AG04449 (cell line): ENCODE results near the gene BCKDHB.
"Not testable (repeated sequence)": the region's sequence is repeated elsewhere in the genome, so short reads cannot be mapped to it uniquely, and the experiment has no call there.

ENCODE experiments used
- CTCF ChIA-PET: fragments of 350-600 bp; formaldehyde crosslinking; extraction: SDS; loops from one replicate; lab custom pipeline; 2021; ENCODE audit warnings: antibody characterized with exemption; lab: Yijun Ruan, JAX
- POLR2A ChIA-PET: fragments of 400-600, 350-600 bp; formaldehyde crosslinking; extraction: SDS; loops from one replicate; lab custom pipeline; 2020; ENCODE audit warnings: antibody characterized with exemption, inconsistent platforms; lab: Yijun Ruan, JAX
- DNase-seq: peaks from one replicate; pipeline ENCODE4 v3.0.0-alpha.2; 2010; ENCODE audit warnings: low read depth, low spot score
- H3K4me3 ChIP-seq: 2 replicates; pipeline ENCODE4 v1.5.1; 2011; ENCODE audit warnings: low read depth, mild to moderate bottlenecking, control low read depth, low read length
- CTCF ChIP-seq: IDR thresholded peaks from one replicate; pipeline ENCODE4 v1.5.1; 2011; ENCODE audit warnings: mild to moderate bottlenecking, moderate library complexity, low read length, control low read depth, inconsistent platforms; ENCODE audit not compliant: insufficient read depth; ENCODE audit errors: missing control alignments

Gene BCKDHB

DNA sequence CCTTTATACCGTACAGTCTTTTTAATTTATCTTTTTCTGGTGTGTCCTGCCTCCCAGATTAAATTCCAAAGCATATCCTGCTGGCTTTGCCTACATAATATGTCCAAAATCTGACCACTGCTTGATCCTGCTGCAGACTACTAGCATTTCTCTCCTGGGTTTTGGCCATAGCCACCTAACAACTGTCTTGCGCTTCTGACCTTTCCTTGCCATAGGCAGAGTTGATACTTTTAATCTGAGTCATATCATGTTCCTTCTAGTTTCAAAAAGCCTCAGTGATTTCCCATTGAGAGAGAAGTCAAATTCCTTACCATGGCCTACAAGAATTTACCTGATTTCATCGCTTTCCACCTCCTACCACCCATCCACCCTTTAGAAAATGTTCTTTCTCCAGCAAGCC lies 104.8 kb downstream of the BCKDHB start:
- no peak overlapping the region for H3K4me3 ChIP-seq
- no peak for DNase-seq
- ChIA-PET CTCF (no interaction called here), POLR2A (no interaction called here)
- TF ChIP-seq CTCF: no peak

DNA sequence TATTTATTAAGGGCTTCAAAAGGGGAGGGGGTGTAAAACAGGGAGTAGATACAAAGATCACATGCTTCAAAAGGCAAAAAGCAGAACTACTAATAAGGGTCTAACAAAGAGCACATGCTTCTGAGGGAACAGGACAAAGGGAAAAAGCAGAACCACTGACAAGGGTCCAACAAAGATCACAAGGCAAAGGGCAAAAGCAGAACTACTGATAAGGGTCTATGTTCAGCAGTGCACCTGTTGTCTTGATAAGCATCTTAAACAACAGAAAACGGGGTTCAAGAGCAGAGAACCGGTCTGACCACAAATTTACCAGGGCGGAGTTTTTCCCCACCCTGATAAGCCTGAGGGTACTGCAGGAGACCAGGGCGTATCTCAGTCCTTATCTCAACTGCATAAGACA lies 105.4 kb downstream of the BCKDHB start:
- POLR2A ChIA-PET, DNase-seq, H3K4me3 ChIP-seq, CTCF ChIA-PET: not testable (repeated sequence)

DNA sequence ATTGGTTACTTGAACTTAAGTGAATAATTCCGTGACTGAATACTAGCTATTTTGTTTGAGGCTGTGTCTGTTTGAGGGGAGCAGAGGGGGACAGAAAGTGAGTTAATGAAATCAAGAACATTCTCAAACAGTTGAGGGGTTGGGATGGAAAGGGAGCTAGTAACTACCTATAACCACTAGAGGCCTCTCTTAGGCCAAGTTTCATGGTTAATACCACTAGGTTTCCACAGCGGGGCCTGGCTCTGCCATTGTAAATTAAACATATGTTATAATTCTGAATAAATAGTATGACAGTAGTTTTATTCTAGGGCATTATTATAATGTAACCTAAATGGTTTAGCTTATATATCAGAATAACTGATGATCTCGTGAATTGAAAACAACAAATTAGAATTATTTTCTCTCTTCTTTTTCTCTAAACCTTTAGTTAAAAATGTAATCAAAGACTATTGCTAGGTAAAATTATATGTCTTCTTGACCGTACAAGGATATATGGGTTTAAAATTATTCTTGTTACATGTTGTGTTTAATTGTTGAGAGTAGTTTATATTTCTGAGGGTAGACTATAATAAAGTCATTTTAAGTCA lies 108.1 kb downstream of the BCKDHB start:
- CTCF ChIA-PET: interaction anchor here (0.6 to 2.3 kb wide), 53 partner anchors 8 to 1539 kb away, joined by 3 to 33 read pairs (median 3); no protein-coding TSS in a partner anchor
- POLR2A ChIA-PET: interaction anchor here (0.9 kb wide), 1 partner anchor 240 kb away, joined by 3 read pairs; no protein-coding TSS in a partner anchor
- no peak for DNase-seq

DNA sequence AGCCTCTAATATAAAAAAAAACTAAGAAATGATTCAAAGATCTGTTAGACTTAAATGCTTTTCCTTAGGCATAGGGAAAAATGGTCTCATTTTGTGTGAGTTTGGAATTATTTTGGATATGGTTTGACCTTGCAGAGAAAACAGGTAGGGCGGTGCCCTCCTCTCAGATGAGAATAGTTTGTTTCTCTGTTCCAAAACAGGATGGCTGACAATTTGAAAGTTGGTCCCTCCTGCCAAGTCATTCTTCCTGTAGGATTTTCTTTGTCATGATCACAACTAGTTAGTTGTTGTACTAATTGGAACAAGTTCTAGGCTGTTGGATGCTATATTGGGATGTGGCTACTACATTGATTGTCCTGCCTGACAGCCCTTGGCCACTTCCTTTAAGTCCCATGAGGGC lies 108.6 kb downstream of the BCKDHB start:
- ChIA-PET POLR2A (no interaction called here), CTCF (interaction anchor here (0.6 to 2.3 kb wide), 33 partner anchors 9 to 1531 kb away, joined by 3 to 33 read pairs (median 4); no protein-coding TSS in a partner anchor)
- no peak for TF ChIP-seq CTCF
- no peak for DNase-seq
- H3K4me3 ChIP-seq: no peak overlapping the region

More for the DNA sequence above, 108.1 kb downstream of the BCKDHB start:
- TF ChIP-seq CTCF: peak; percentile 77
- no peak overlapping the region for H3K4me3 ChIP-seq

GRCh38 chr6:80217794-80218193 lies 111.3 kb downstream of the BCKDHB start:
- no peak for TF ChIP-seq CTCF
- POLR2A ChIA-PET: no interaction called here
- H3K4me3 ChIP-seq: no peak overlapping the region
- DNase-seq: no peak
- CTCF ChIA-PET: no interaction called here

DNA sequence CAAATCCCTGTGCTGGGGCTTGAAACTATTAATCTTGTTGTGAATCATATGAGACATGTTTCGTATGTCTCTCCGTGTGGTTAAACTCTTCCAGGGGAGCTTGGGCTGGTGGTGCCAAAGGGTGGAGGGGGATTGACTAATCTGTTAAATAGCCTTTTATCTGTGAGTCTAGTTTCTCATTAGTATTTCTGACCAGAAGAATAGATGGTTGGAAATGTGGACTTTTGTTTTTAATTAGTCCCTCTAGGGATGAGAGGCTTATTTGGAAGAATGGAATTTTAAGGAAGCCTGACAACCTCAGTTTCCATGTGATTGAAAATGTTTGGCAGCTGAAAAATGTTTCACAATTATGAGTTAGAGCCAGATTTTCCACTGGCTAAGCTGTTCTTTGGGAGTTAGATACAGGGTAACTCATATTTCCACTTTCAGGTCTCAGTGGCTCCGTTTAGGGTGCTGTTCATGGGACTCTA lies 117.3 kb downstream of the BCKDHB start:
- ChIA-PET CTCF (interaction anchor here (1.4 to 1.6 kb wide), 2 partner anchors 10 to 96 kb away, joined by 3 to 11 read pairs; no protein-coding TSS in a partner anchor), POLR2A (no interaction called here)
- DNase-seq: peak; percentile 71
- no peak overlapping the region for H3K4me3 ChIP-seq
- TF ChIP-seq CTCF: no peak

- CTCF ChIA-PET: interaction anchor here (1.0 kb wide), 1 partner anchor 12 kb away, joined by 3 read pairs; no protein-coding TSS in a partner anchor
- TF ChIP-seq CTCF: no peak
Measured at GRCh38 chr6:80226151-80226550, 119.7 kb downstream of the BCKDHB start.

More at GRCh38 chr6:80226151-80226550, 119.7 kb downstream of the BCKDHB start:
- POLR2A ChIA-PET: no interaction called here
- DNase-seq: no peak
- H3K4me3 ChIP-seq: no peak overlapping the region
